Gastrocnemius medialis (tissue), 4 donors: Measurements from ENCODE around the gene SPATA7. TPM values are rescaled to one million over a fixed set of nuclear protein-coding genes. Genes with fewer than 3 reads are reported as not detected.

Experiments
- ATAC-seq, 2 donors: fragments of 150-250 bp; one replicate each; pipeline ENCODE4 v1.9.1; 2016
- DNase-seq, 2 donors: peaks; one replicate each; pipeline ENCODE4 v3.0.0-alpha.2; 2019
- H3K27ac ChIP-seq, 4 donors: fragments of 200-600 bp; sonication (generic); 1 replicate in 1 of 4; 2 replicates in 3 of 4; pipeline ENCODE4 v1.5.1; 2016 to 2018; ENCODE audit warnings: mild to moderate bottlenecking in 2 of 4, moderate library complexity in 1 of 4
- H3K27me3 ChIP-seq, 3 donors: fragments of 200-600 bp; sonication (generic) in 2 of 3; 1 replicate in 1 of 3; 2 replicates in 2 of 3; pipeline versions ENCODE4 v1.5.1 to v1.6.0; 2016 to 2019; ENCODE audit warnings: mild to moderate bottlenecking in 1 of 3, moderate library complexity in 1 of 3
- H3K36me3 ChIP-seq, 2 donors: fragments of 200-600 bp; sonication (generic) in 1 of 2; one replicate each; pipeline ENCODE4 v1.5.1; 2017 to 2018
- H3K4me1 ChIP-seq, 2 donors: fragments of 200-600 bp; sonication (generic) in 1 of 2; one replicate each; pipeline ENCODE4 v1.5.1; 2016 to 2017; ENCODE audit warnings: mild to moderate bottlenecking in 2 of 2
- H3K4me3 ChIP-seq, 4 donors: fragments of 200-600 bp; sonication (generic) in 3 of 4; 1 replicate in 1 of 4; 2 replicates in 3 of 4; pipeline ENCODE4 v1.5.1; 2016 to 2019; ENCODE audit warnings: mild to moderate bottlenecking in 2 of 4
- H3K9me3 ChIP-seq, 3 donors: fragments of 200-600 bp; sonication (generic) in 2 of 3; 1 replicate in 1 of 3; 2 replicates in 2 of 3; pipeline ENCODE4 v1.5.1; 2016 to 2019
- CTCF ChIP-seq, 5 experiments: fragments of 450-650 bp in 3 of 5; fragments of 200-600 bp in 2 of 5; sonication (generic) in 2 of 5; IDR thresholded peaks in 4 of 5; conservative IDR thresholded peaks in 1 of 5; 1 replicate in 4 of 5; 2 replicates in 1 of 5; pipeline ENCODE4 v1.5.1; 2016 to 2019; ENCODE audit warnings: antibody characterized with exemption in 5 of 5, mild to moderate bottlenecking in 3 of 5, moderate library complexity in 3 of 5
- POLR2A ChIP-seq, 2 donors: fragments of 450-650 bp; IDR thresholded peaks; one replicate each; pipeline ENCODE4 v1.6.1; 2017; ENCODE audit warnings: antibody characterized with exemption in 2 of 2, mild to moderate bottlenecking in 2 of 2, moderate library complexity in 2 of 2
- in situ Hi-C, 4 donors: fragments of 200-750 bp; cut with MboI; loops; one replicate each; pipeline versions ENCODE4 v1.15.0 to v1.8.0; 2017; ENCODE audit warnings: low sequenced_read_pairs in 4 of 4
- intact Hi-C: fragments of 100-400 bp; cut with DNase I; formaldehyde crosslinking; loops from one replicate; pipeline ENCODE4 v1.15.1; 2023; ENCODE audit warnings: low total_unique reads
- total RNA-seq, 4 donors: library from RNA; depleted of rRNA; stranded (reverse); fragments of >200 nt; gene quantifications; one replicate each; pipeline versions ENCODE4 v1.1.0 to v1.2.3, GENCODE V29; 2016

Gene SPATA7
- total RNA-seq, 4 donors from 2014 or later: 7.2 to 11.2 (median 10.1) TPM

GRCh38 chr14:88392609-88393008, 7.2 kb downstream of the SPATA7 start:
- intact Hi-C loops: no loop called here
- no peak for ATAC-seq
- DNase-seq: no peak
- Histone ChIP-seq H3K27ac (no peak overlapping the region), H3K36me3 (peaks cover 0 to 5% of the 10 kb centered on the region in 2 donors), H3K9me3 (no peaks in the 10 kb centered on the region), H3K27me3 (no peaks in the 10 kb centered on the region), H3K4me3 (no peak overlapping the region), H3K4me1 (no peaks in the 10 kb centered on the region)
- TF ChIP-seq CTCF (IDR thresholded peaks at IDR 0.05 in 4 of 5, conservative IDR thresholded peaks at IDR 0.05 in 1 of 5) (no peak), POLR2A (IDR thresholded peaks at IDR 0.05) (no peak)
- in situ Hi-C loops: loop anchor here in 1 of 4 donors (25.0 kb wide), 1 partner anchor 380 kb away; the partner anchor contains the start of gene GPR65

GRCh38 chr14:88411039-88411438, 25.6 kb downstream of the SPATA7 start:
- in situ Hi-C loops (no loop called here), intact Hi-C loops (no loop called here)
- Histone ChIP-seq H3K27ac (no peak overlapping the region), H3K36me3 (peaks cover 0 to 13% of the 10 kb centered on the region in 2 donors), H3K9me3 (no peaks in the 10 kb centered on the region), H3K27me3 (no peaks in the 10 kb centered on the region), H3K4me1 (no peaks in the 10 kb centered on the region), H3K4me3 (no peak overlapping the region)
- DNase-seq: no peak
- TF ChIP-seq CTCF (IDR thresholded peaks at IDR 0.05 in 4 of 5, conservative IDR thresholded peaks at IDR 0.05 in 1 of 5) (no peak), POLR2A (IDR thresholded peaks at IDR 0.05) (no peak)
- ATAC-seq: no peak

- intact Hi-C loops: no loop called here
- Histone ChIP-seq H3K4me3 (no peak overlapping the region), H3K4me1 (no peaks in the 10 kb centered on the region), H3K9me3 (no peaks in the 10 kb centered on the region), H3K27me3 (no peaks in the 10 kb centered on the region), H3K27ac (no peak overlapping the region), H3K36me3 (peaks cover 3 to 28% of the 10 kb centered on the region in 2 donors)
- DNase-seq: no peak
- TF ChIP-seq CTCF (IDR thresholded peaks at IDR 0.05 in 4 of 5, conservative IDR thresholded peaks at IDR 0.05 in 1 of 5): no peak
- no peak for TF ChIP-seq POLR2A (IDR thresholded peaks at IDR 0.05)
- no peak for ATAC-seq
- in situ Hi-C loops: no loop called here
These were observed 32.1 kb downstream of the SPATA7 start for GRCh38 chr14:88417594-88417993.

- H3K27me3 ChIP-seq: no peaks in the 10 kb centered on the region
- no peaks in the 10 kb centered on the region for H3K9me3 ChIP-seq
- no peak overlapping the region for H3K4me3 ChIP-seq
- DNase-seq (no peak), ATAC-seq (no peak)
- TF ChIP-seq CTCF (IDR thresholded peaks at IDR 0.05 in 4 of 5, conservative IDR thresholded peaks at IDR 0.05 in 1 of 5) (no peak), POLR2A (IDR thresholded peaks at IDR 0.05) (no peak)
- H3K4me1 ChIP-seq: no peaks in the 10 kb centered on the region
- no peak overlapping the region for H3K27ac ChIP-seq
- peaks cover 3 to 28% of the 10 kb centered on the region in 2 donors for H3K36me3 ChIP-seq
- intact Hi-C loops: no loop called here
- in situ Hi-C loops: no loop called here
These were observed 34.7 kb downstream of the SPATA7 start for GRCh38 chr14:88420187-88420586.

- in situ Hi-C loops: no loop called here
- no peak for ATAC-seq
- intact Hi-C loops: no loop called here
These were observed 35.8 kb downstream of the SPATA7 start for GRCh38 chr14:88421286-88421685.

More at GRCh38 chr14:88421286-88421685, 35.8 kb downstream of the SPATA7 start:
- no peaks in the 10 kb centered on the region for H3K27me3 ChIP-seq
- no peak for TF ChIP-seq POLR2A (IDR thresholded peaks at IDR 0.05)
- no peak for TF ChIP-seq CTCF (IDR thresholded peaks at IDR 0.05 in 4 of 5, conservative IDR thresholded peaks at IDR 0.05 in 1 of 5)
- H3K4me3 ChIP-seq: no peak overlapping the region
- H3K4me1 ChIP-seq: no peaks in the 10 kb centered on the region
- H3K36me3 ChIP-seq: peaks cover 3 to 20% of the 10 kb centered on the region in 2 donors
- no peaks in the 10 kb centered on the region for H3K9me3 ChIP-seq
- no peak overlapping the region for H3K27ac ChIP-seq
- DNase-seq: no peak
